SK-N-SH (cell line): Measurements from ENCODE around the gene SMIM24. TPM values are rescaled to one million over a fixed set of nuclear protein-coding genes. Genes with fewer than 3 reads are reported as not detected.

ENCODE experiments used
- CTCF ChIA-PET: fragments of 300-600, 350-600 bp; formaldehyde crosslinking; extraction: SDS; loops from one replicate; lab custom pipeline; 2021; lab: Yijun Ruan, JAX
- POLR2A ChIA-PET: fragments of 350-600 bp; sonication (Branson Sonifier 250); formaldehyde crosslinking; extraction: SDS; loops from one replicate; lab custom pipeline; 2020; ENCODE audit warnings: antibody characterized with exemption, inconsistent platforms; lab: Yijun Ruan, JAX
- DNase-seq: peaks from one replicate; pipeline ENCODE4 v3.0.0; 2012
- H2AFZ ChIP-seq: fragments of 200-600 bp; sonication (generic); 2 replicates; pipeline ENCODE4 v1.8.1; 2016; ENCODE audit warnings: antibody characterized with exemption, mild to moderate bottlenecking, low read depth
- H3F3A ChIP-seq: fragments of 200-600 bp; sonication (generic); replicated peaks from 2 replicates; pipeline ENCODE3; 2016; ENCODE audit warnings: antibody characterized with exemption, mild to moderate bottlenecking; ENCODE audit not compliant: insufficient read depth
- H3K27ac ChIP-seq, 2 experiments: fragments of 200-500 bp in 1 of 2; fragments of 200-600 bp in 1 of 2; sonication (Bioruptor generic) in 1 of 2; sonication (generic), shearing (Covaris generic) in 1 of 2; 2 replicates each; pipeline versions ENCODE4 v1.5.1 to v1.6.1; 2014 to 2016; ENCODE audit warnings: low read depth in 2 of 2, inconsistent platforms in 1 of 2, low read length in 1 of 2, mild to moderate bottlenecking in 1 of 2, mixed read lengths in 1 of 2
- H3K27me3 ChIP-seq: fragments of 200-600 bp; sonication (generic), shearing (Covaris generic); 2 replicates; pipeline ENCODE4 v1.6.1; 2016; ENCODE audit warnings: mixed run types; ENCODE audit not compliant: insufficient read depth
- H3K36me3 ChIP-seq, 2 experiments: fragments of 200-500 bp in 1 of 2; fragments of 200-600 bp in 1 of 2; sonication (Bioruptor generic) in 1 of 2; sonication (generic) in 1 of 2; replicated peaks in 1 of 2; 2 replicates each; pipeline versions ENCODE3 to v1.5.1; 2014 to 2016; ENCODE audit warnings: low read length in 1 of 2, mild to moderate bottlenecking in 1 of 2; ENCODE audit not compliant: insufficient read depth in 2 of 2, control insufficient read depth in 1 of 2
- H3K4me1 ChIP-seq, 2 experiments: fragments of 200-500 bp in 1 of 2; fragments of 200-600 bp in 1 of 2; sonication (Bioruptor generic) in 1 of 2; sonication (generic), shearing (Covaris generic) in 1 of 2; 2 replicates each; pipeline versions ENCODE4 v1.5.1 to v1.6.1; 2014 to 2016; ENCODE audit warnings: low read depth in 1 of 2, low read length in 1 of 2, mixed run types in 1 of 2; ENCODE audit not compliant: insufficient read depth in 2 of 2, control insufficient read depth in 1 of 2
- H3K4me2 ChIP-seq: fragments of 200-600 bp; sonication (generic), shearing (Covaris generic); 2 replicates; pipeline ENCODE4 v1.6.1; 2017; ENCODE audit warnings: mixed run types
- H3K4me3 ChIP-seq, 2 experiments: fragments of 200-500 bp in 1 of 2; fragments of 200-600 bp in 1 of 2; sonication (Bioruptor generic) in 1 of 2; sonication (generic), shearing (Covaris generic) in 1 of 2; 2 replicates each; pipeline versions ENCODE4 v1.5.1 to v1.8.1; 2014 to 2016; ENCODE audit warnings: low read depth in 2 of 2, inconsistent platforms in 1 of 2, low read length in 1 of 2, mild to moderate bottlenecking in 1 of 2, mixed read lengths in 1 of 2, moderate library complexity in 1 of 2
- H3K79me2 ChIP-seq: fragments of 200-600 bp; sonication (generic); 2 replicates; pipeline ENCODE4 v1.8.1; 2017; ENCODE audit warnings: mild to moderate bottlenecking; ENCODE audit not compliant: insufficient read depth
- H3K9ac ChIP-seq: fragments of 200-600 bp; sonication (generic); 2 replicates; pipeline ENCODE4 v1.6.1; 2017; ENCODE audit warnings: mixed run types
- H3K9me2 ChIP-seq: fragments of 200-600 bp; sonication (generic); 2 replicates; pipeline ENCODE4 v1.6.1; 2017; ENCODE audit warnings: mixed run types
- H3K9me3 ChIP-seq: fragments of 200-600 bp; sonication (generic); 2 replicates; pipeline ENCODE4 v1.6.1; 2017; ENCODE audit warnings: mixed run types, mild to moderate bottlenecking, moderate library complexity
- H4K20me1 ChIP-seq: fragments of 200-600 bp; sonication (generic); 2 replicates; pipeline ENCODE4 v1.6.1; 2017; ENCODE audit warnings: mild to moderate bottlenecking, mixed run types; ENCODE audit not compliant: insufficient read depth
- CHD2 ChIP-seq: fragments of 150-350 bp; IDR thresholded peaks from 2 replicates; pipeline ENCODE4 v1.6.1; 2018; ENCODE audit warnings: low read length; ENCODE audit not compliant: partially characterized antibody
- ELF1 ChIP-seq: IDR thresholded peaks from 2 replicates; pipeline ENCODE4 v1.4.0; 2012
- FOSL2 ChIP-seq: IDR thresholded peaks from 2 replicates; pipeline ENCODE4 v1.4.0; 2012; ENCODE audit warnings: low read depth, mild to moderate bottlenecking, moderate library complexity, borderline replicate concordance
- MEF2A ChIP-seq: IDR thresholded peaks from 2 replicates; pipeline ENCODE4 v1.4.0; 2012; ENCODE audit warnings: low read depth, borderline replicate concordance
- POLR2AphosphoS5 ChIP-seq: IDR thresholded peaks from 2 replicates; pipeline ENCODE4 v1.6.1; 2012; ENCODE audit warnings: low read depth, low read length
- RFX5 ChIP-seq: IDR thresholded peaks from 2 replicates; pipeline ENCODE4 v1.6.1; 2012; ENCODE audit warnings: mild to moderate bottlenecking, improper control_type of control experiment, low read length
- SMC3 ChIP-seq: IDR thresholded peaks from 2 replicates; pipeline ENCODE4 v1.6.1; 2012; ENCODE audit warnings: low read depth, low read length, improper control_type of control experiment
- TEAD4 ChIP-seq: IDR thresholded peaks from 2 replicates; pipeline ENCODE4 v1.4.0; 2012; ENCODE audit warnings: mild to moderate bottlenecking, borderline replicate concordance; ENCODE audit not compliant: insufficient read depth
- YY1 ChIP-seq: IDR thresholded peaks from 2 replicates; pipeline ENCODE4 v1.4.0; 2012; ENCODE audit warnings: low read depth, mild to moderate bottlenecking
- WGBS: methylation state at CpG from one replicate; pipeline ENCODE4 v1.1.6; 2017; ENCODE audit warnings: low lambda C conversion rate; 5-methylcytosine and 5-hydroxymethylcytosine counted together
- polyA plus RNA-seq, 3 experiments: library from polyadenylated mRNA; depleted of rRNA; stranded (reverse); fragments of >200 nt; gene quantifications; 2 replicates each; pipeline ENCODE4 v1.2.3, GENCODE V29; 2012
- TF ChIP-seq, protein P1 (sequence below): fragments of 150-350 bp; IDR thresholded peaks from 2 replicates; pipeline ENCODE4 v1.6.1; 2016; ENCODE audit warnings: mild to moderate bottlenecking, low read depth, low read length
- TF ChIP-seq, protein P2 (sequence below): IDR thresholded peaks from 2 replicates; pipeline ENCODE4 v1.6.1; 2012; ENCODE audit warnings: mild to moderate bottlenecking, low read depth, low read length, moderate library complexity
- TF ChIP-seq, protein P3 (sequence below): fragments of 200-600 bp; sonication (generic); IDR thresholded peaks from 2 replicates; pipeline ENCODE4 v1.6.1; 2017; ENCODE audit warnings: antibody characterized with exemption, mild to moderate bottlenecking, moderate library complexity
- TF ChIP-seq, protein P4 (sequence below): IDR thresholded peaks from 2 replicates; pipeline ENCODE4 v1.4.0; 2012; ENCODE audit warnings: low read depth, borderline replicate concordance

Gene SMIM24
- polyA plus RNA-seq, 1 of the 3 experiments (the other 2 are of a cell fraction), result 0.12 TPM

DNA sequence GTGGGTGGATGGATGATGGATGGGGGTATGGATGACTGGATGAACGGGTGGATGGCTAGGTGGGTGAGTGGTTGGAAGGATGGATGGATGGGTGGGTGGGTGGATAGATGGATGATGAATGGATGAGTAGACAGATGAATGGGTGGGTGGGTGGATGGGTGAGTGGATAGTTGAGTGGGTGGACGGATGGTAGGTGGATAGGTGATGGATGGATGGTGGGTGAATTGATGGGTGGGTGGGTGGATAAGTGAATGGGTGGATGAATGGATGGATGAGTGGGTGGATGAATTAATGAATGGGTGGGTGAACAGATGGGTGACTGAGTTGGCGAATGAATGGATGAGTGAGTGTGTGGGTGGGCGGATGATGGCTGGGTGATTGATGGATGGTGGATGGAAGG, 4.9 kb downstream of the SMIM24 start:
- no peaks in the 10 kb centered on the region; the same call in 1 of the 2 replicates for H3K27me3 ChIP-seq
- ChIA-PET POLR2A (no interaction called here), CTCF (no interaction called here)
- no peak for DNase-seq
- H3K4me2 ChIP-seq, result no peak overlapping the region
- H3K9ac ChIP-seq, result no peak overlapping the region
- TF ChIP-seq SMC3, result no peak
- TF ChIP-seq POLR2AphosphoS5, result no peak
- no peak for TF ChIP-seq FOSL2
- no peak for TF ChIP-seq TEAD4
- TF ChIP-seq ELF1, result no peak
- TF ChIP-seq MEF2A, result no peak
- TF ChIP-seq RFX5, result no peak
- TF ChIP-seq YY1, result no peak
- TF ChIP-seq, protein P1, sequence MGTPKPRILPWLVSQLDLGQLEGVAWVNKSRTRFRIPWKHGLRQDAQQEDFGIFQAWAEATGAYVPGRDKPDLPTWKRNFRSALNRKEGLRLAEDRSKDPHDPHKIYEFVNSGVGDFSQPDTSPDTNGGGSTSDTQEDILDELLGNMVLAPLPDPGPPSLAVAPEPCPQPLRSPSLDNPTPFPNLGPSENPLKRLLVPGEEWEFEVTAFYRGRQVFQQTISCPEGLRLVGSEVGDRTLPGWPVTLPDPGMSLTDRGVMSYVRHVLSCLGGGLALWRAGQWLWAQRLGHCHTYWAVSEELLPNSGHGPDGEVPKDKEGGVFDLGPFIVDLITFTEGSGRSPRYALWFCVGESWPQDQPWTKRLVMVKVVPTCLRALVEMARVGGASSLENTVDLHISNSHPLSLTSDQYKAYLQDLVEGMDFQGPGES, result no peak
- TF ChIP-seq, protein P2, sequence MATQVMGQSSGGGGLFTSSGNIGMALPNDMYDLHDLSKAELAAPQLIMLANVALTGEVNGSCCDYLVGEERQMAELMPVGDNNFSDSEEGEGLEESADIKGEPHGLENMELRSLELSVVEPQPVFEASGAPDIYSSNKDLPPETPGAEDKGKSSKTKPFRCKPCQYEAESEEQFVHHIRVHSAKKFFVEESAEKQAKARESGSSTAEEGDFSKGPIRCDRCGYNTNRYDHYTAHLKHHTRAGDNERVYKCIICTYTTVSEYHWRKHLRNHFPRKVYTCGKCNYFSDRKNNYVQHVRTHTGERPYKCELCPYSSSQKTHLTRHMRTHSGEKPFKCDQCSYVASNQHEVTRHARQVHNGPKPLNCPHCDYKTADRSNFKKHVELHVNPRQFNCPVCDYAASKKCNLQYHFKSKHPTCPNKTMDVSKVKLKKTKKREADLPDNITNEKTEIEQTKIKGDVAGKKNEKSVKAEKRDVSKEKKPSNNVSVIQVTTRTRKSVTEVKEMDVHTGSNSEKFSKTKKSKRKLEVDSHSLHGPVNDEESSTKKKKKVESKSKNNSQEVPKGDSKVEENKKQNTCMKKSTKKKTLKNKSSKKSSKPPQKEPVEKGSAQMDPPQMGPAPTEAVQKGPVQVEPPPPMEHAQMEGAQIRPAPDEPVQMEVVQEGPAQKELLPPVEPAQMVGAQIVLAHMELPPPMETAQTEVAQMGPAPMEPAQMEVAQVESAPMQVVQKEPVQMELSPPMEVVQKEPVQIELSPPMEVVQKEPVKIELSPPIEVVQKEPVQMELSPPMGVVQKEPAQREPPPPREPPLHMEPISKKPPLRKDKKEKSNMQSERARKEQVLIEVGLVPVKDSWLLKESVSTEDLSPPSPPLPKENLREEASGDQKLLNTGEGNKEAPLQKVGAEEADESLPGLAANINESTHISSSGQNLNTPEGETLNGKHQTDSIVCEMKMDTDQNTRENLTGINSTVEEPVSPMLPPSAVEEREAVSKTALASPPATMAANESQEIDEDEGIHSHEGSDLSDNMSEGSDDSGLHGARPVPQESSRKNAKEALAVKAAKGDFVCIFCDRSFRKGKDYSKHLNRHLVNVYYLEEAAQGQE, result no peak
- TF ChIP-seq, protein P3, sequence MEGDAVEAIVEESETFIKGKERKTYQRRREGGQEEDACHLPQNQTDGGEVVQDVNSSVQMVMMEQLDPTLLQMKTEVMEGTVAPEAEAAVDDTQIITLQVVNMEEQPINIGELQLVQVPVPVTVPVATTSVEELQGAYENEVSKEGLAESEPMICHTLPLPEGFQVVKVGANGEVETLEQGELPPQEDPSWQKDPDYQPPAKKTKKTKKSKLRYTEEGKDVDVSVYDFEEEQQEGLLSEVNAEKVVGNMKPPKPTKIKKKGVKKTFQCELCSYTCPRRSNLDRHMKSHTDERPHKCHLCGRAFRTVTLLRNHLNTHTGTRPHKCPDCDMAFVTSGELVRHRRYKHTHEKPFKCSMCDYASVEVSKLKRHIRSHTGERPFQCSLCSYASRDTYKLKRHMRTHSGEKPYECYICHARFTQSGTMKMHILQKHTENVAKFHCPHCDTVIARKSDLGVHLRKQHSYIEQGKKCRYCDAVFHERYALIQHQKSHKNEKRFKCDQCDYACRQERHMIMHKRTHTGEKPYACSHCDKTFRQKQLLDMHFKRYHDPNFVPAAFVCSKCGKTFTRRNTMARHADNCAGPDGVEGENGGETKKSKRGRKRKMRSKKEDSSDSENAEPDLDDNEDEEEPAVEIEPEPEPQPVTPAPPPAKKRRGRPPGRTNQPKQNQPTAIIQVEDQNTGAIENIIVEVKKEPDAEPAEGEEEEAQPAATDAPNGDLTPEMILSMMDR, result no peak
- TF ChIP-seq, protein P4, sequence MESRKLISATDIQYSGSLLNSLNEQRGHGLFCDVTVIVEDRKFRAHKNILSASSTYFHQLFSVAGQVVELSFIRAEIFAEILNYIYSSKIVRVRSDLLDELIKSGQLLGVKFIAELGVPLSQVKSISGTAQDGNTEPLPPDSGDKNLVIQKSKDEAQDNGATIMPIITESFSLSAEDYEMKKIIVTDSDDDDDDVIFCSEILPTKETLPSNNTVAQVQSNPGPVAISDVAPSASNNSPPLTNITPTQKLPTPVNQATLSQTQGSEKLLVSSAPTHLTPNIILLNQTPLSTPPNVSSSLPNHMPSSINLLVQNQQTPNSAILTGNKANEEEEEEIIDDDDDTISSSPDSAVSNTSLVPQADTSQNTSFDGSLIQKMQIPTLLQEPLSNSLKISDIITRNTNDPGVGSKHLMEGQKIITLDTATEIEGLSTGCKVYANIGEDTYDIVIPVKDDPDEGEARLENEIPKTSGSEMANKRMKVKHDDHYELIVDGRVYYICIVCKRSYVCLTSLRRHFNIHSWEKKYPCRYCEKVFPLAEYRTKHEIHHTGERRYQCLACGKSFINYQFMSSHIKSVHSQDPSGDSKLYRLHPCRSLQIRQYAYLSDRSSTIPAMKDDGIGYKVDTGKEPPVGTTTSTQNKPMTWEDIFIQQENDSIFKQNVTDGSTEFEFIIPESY, result no peak
- TF ChIP-seq CHD2, result no peak
- H3F3A ChIP-seq, result peaks cover 13% of the 10 kb centered on the region
- H3K79me2 ChIP-seq, result no peaks in the 10 kb centered on the region
- no peak overlapping the region for H2AFZ ChIP-seq
- no peaks in the 10 kb centered on the region for H3K9me2 ChIP-seq
- no peaks in the 10 kb centered on the region for H3K36me3 ChIP-seq
- no peak overlapping the region for H3K27ac ChIP-seq
- no peaks in the 10 kb centered on the region for H4K20me1 ChIP-seq
- H3K4me1 ChIP-seq, result no peaks in the 10 kb centered on the region; a peak in 1 of 4 replicates
- whole genome bisulfite sequencing, result 18% methylated on average over 4 of the region's 4 CpGs
- H3K9me3 ChIP-seq, result no peaks in the 10 kb centered on the region
- no peak overlapping the region for H3K4me3 ChIP-seq
